H9 (cell line): Measurements from ENCODE around the gene CAMTA1. TPM values are rescaled to one million over a fixed set of nuclear protein-coding genes. Genes with fewer than 3 reads are reported as not detected.

ENCODE experiments used
- DNase-seq: peaks from one replicate; pipeline ENCODE4 v3.0.0-alpha.2; 2017
- H2AFZ ChIP-seq: one replicate; pipeline ENCODE4 v1.6.1; 2013; ENCODE audit warnings: mild to moderate bottlenecking, low read length, control low read depth, moderate library complexity
- H2AK5ac ChIP-seq: 2 replicates; pipeline ENCODE4 v1.6.1; 2013; ENCODE audit warnings: low read length, control low read depth, mixed read lengths; ENCODE audit not compliant: insufficient read length
- H2BK120ac ChIP-seq: one replicate; pipeline ENCODE4 v1.6.1; 2013; ENCODE audit warnings: low read depth, mild to moderate bottlenecking, low read length, control low read depth, inconsistent platforms; ENCODE audit not compliant: poor library complexity, severe bottlenecking
- H2BK12ac ChIP-seq: 2 replicates; pipeline ENCODE4 v1.6.1; 2013; ENCODE audit warnings: low read length, control low read depth, mixed read lengths, low read depth; ENCODE audit not compliant: insufficient read length
- H2BK15ac ChIP-seq: 2 replicates; pipeline ENCODE4 v1.6.1; 2013; ENCODE audit warnings: low read depth, low read length, control low read depth
- H2BK20ac ChIP-seq: one replicate; pipeline ENCODE4 v1.6.1; 2013; ENCODE audit warnings: low read depth, mild to moderate bottlenecking, low read length, control low read depth, inconsistent platforms; ENCODE audit not compliant: poor library complexity, severe bottlenecking
- H2BK5ac ChIP-seq: 2 replicates; pipeline ENCODE4 v1.6.1; 2013; ENCODE audit warnings: low read length, control low read depth, mixed read lengths; ENCODE audit not compliant: insufficient read length
- H3K14ac ChIP-seq: 2 replicates; pipeline ENCODE4 v1.6.1; 2013; ENCODE audit warnings: low read length, control low read depth; ENCODE audit not compliant: insufficient read depth
- H3K18ac ChIP-seq: 2 replicates; pipeline ENCODE4 v1.6.1; 2013; ENCODE audit warnings: low read depth, mild to moderate bottlenecking, mixed read lengths, low read length, control low read depth; ENCODE audit not compliant: insufficient read length
- H3K23ac ChIP-seq: 2 replicates; pipeline ENCODE4 v1.6.1; 2013; ENCODE audit warnings: low read length, control low read depth, mixed read lengths, low read depth; ENCODE audit not compliant: insufficient read length
- H3K23me2 ChIP-seq: 2 replicates; pipeline ENCODE4 v1.6.1; 2013; ENCODE audit warnings: low read depth, mild to moderate bottlenecking, mixed read lengths, low read length, control low read depth; ENCODE audit not compliant: insufficient read length, poor library complexity, severe bottlenecking
- H3K27ac ChIP-seq: 2 replicates; pipeline ENCODE4 v1.5.1; 2013; ENCODE audit warnings: low read length, control low read depth, mixed read lengths, low read depth; ENCODE audit not compliant: insufficient read length
- H3K27me3 ChIP-seq: 2 replicates; pipeline ENCODE4 v1.6.1; 2013; ENCODE audit warnings: low read length, control low read depth, inconsistent platforms; ENCODE audit not compliant: insufficient read depth
- H3K4ac ChIP-seq: 2 replicates; pipeline ENCODE4 v1.6.1; 2013; ENCODE audit warnings: low read depth, mild to moderate bottlenecking, control low read depth, inconsistent platforms, low read length, moderate library complexity
- H3K4me1 ChIP-seq: 2 replicates; pipeline ENCODE4 v1.6.1; 2013; ENCODE audit warnings: low read length, control low read depth, inconsistent platforms; ENCODE audit not compliant: insufficient read depth
- H3K4me2 ChIP-seq: 2 replicates; pipeline ENCODE4 v1.6.1; 2013; ENCODE audit warnings: low read length, control low read depth, mixed read lengths; ENCODE audit not compliant: insufficient read length, insufficient read depth
- H3K56ac ChIP-seq: 2 replicates; pipeline ENCODE4 v1.6.1; 2013; ENCODE audit warnings: low read depth, mild to moderate bottlenecking, mixed read lengths, low read length, control low read depth; ENCODE audit not compliant: insufficient read length
- H3K79me1 ChIP-seq: 2 replicates; pipeline ENCODE4 v1.6.1; 2013; ENCODE audit warnings: low read depth, mild to moderate bottlenecking, moderate library complexity, low read length, control low read depth, inconsistent platforms; ENCODE audit not compliant: insufficient read depth, poor library complexity, severe bottlenecking
- H3K79me2 ChIP-seq: 2 replicates; pipeline ENCODE4 v1.6.1; 2013; ENCODE audit warnings: low read length, control low read depth, inconsistent platforms; ENCODE audit not compliant: insufficient read depth
- H3K9ac ChIP-seq: 2 replicates; pipeline ENCODE4 v1.6.1; 2013; ENCODE audit warnings: low read length, control low read depth, mixed read lengths; ENCODE audit not compliant: insufficient read length; ENCODE audit errors: extremely low read depth
- H3K9me3 ChIP-seq: one replicate; pipeline ENCODE4 v1.6.1; 2013; ENCODE audit warnings: low read depth, low read length, inconsistent platforms; ENCODE audit not compliant: control insufficient read depth
- H3T11ph ChIP-seq: one replicate; pipeline ENCODE4 v1.6.1; 2013; ENCODE audit warnings: mild to moderate bottlenecking, low read length, control low read depth, inconsistent platforms
- H4K20me1 ChIP-seq: one replicate; pipeline ENCODE4 v1.6.1; 2013; ENCODE audit not compliant: control insufficient read depth, insufficient read length, insufficient read depth
- H4K5ac ChIP-seq: 2 replicates; pipeline ENCODE4 v1.6.1; 2013; ENCODE audit warnings: low read depth, mild to moderate bottlenecking, mixed read lengths, low read length, control low read depth; ENCODE audit not compliant: insufficient read length
- H4K8ac ChIP-seq: replicated peaks from 2 replicates; pipeline ENCODE4 v1.6.1; 2013; ENCODE audit warnings: low read length, control low read depth, mixed read lengths, low read depth; ENCODE audit not compliant: insufficient read length
- H4K91ac ChIP-seq: 2 replicates; pipeline ENCODE4 v1.6.1; 2013; ENCODE audit warnings: low read depth, mild to moderate bottlenecking, moderate library complexity, mixed read lengths, low read length, control low read depth; ENCODE audit not compliant: insufficient read length
- H3K27ac Mint-ChIP-seq, 3 experiments: 2 replicates in 2 of 3; 3 replicates in 1 of 3; pipeline ENCODE4 v1.8.0; 2020 to 2021; ENCODE audit warnings: mixed read lengths in 3 of 3, mild to moderate bottlenecking in 1 of 3, moderate library complexity in 1 of 3
- H3K27me3 Mint-ChIP-seq: 2 replicates; pipeline ENCODE4 v1.8.0; 2021; ENCODE audit warnings: low read depth, mild to moderate bottlenecking, moderate library complexity, mixed read lengths
- H3K36me3 Mint-ChIP-seq, 3 experiments: 2 replicates in 2 of 3; 3 replicates in 1 of 3; pipeline ENCODE4 v1.8.0; 2020 to 2021; ENCODE audit warnings: low read depth in 3 of 3, mixed read lengths in 3 of 3; ENCODE audit not compliant: insufficient read depth in 1 of 3
- H3K4me1 Mint-ChIP-seq, 2 experiments: 2 replicates each; pipeline ENCODE4 v1.8.0; 2020; ENCODE audit warnings: mixed read lengths in 2 of 2
- H3K4me3 Mint-ChIP-seq, 2 experiments: 2 replicates in 1 of 2; 3 replicates in 1 of 2; pipeline ENCODE4 v1.8.0; 2020 to 2021; ENCODE audit warnings: mild to moderate bottlenecking in 2 of 2, mixed read lengths in 2 of 2, moderate library complexity in 1 of 2
- H3K9me3 Mint-ChIP-seq, 2 experiments: 2 replicates in 1 of 2; 3 replicates in 1 of 2; pipeline ENCODE4 v1.8.0; 2020; ENCODE audit warnings: mild to moderate bottlenecking in 2 of 2, mixed read lengths in 2 of 2, moderate library complexity in 1 of 2
- CTCF ChIP-seq: fragments of 200-600 bp; sonication (generic); conservative IDR thresholded peaks from 3 replicates; pipeline ENCODE4 v1.8.0; 2021; ENCODE audit warnings: antibody characterized with exemption, mild to moderate bottlenecking
- WGBS: extraction: QIAGEN DNeasy Blood & Tissue Kit; methylation state at CpG from one replicate; pipeline ENCODE4 v1.1.7; 2013; ENCODE audit warnings: missing lambda C conversion rate, low lambda C conversion rate, mixed read lengths; ENCODE audit not compliant: insufficient read length; ENCODE audit errors: extremely low coverage; 5-methylcytosine and 5-hydroxymethylcytosine counted together
- total RNA-seq: library from RNA; stranded (reverse); gene quantifications from 2 replicates; pipeline ENCODE4 v1.2.1, GENCODE V29; 2021

CAMTA1 gene
- total RNA-seq, 1 experiment from 2014 or later: 115 TPM

- no peaks in the 10 kb centered on the region for H3K79me1 ChIP-seq
- H3K27me3 Mint-ChIP-seq: no peaks in the 10 kb centered on the region
- H2BK20ac ChIP-seq: no peak overlapping the region
- no peak overlapping the region for H4K8ac ChIP-seq
- no peak overlapping the region for H2BK5ac ChIP-seq
- no peaks in the 10 kb centered on the region for H3K9me3 Mint-ChIP-seq
- no peaks in the 10 kb centered on the region for H3K4me1 ChIP-seq
- WGBS: no CpG with 5 or more reads among the region's 3 CpGs
- H3K23me2 ChIP-seq: no peaks in the 10 kb centered on the region
- no peak overlapping the region for H3K4me3 Mint-ChIP-seq
- no peak overlapping the region for H3T11ph ChIP-seq
- no peak overlapping the region for H3K27ac Mint-ChIP-seq
- DNase-seq: no peak
- H3K9ac ChIP-seq: no peak overlapping the region
- no peak overlapping the region for H4K91ac ChIP-seq
- H3K56ac ChIP-seq: no peak overlapping the region
- no peak overlapping the region for H3K23ac ChIP-seq
- H2BK12ac ChIP-seq: no peak overlapping the region
- H3K36me3 Mint-ChIP-seq: no peaks in the 10 kb centered on the region; a peak in 1 of 7 replicates
- peak; percentile 87 for TF ChIP-seq CTCF
- no peaks in the 10 kb centered on the region for H4K20me1 ChIP-seq
- H2AFZ ChIP-seq: no peak overlapping the region
- no peaks in the 10 kb centered on the region for H3K27me3 ChIP-seq
- H3K79me2 ChIP-seq: no peaks in the 10 kb centered on the region
- H2BK15ac ChIP-seq: no peak overlapping the region
- peaks cover 4 to 5% of the 10 kb centered on the region in 2 experiments; a peak in 2 of 4 replicates for H3K4me1 Mint-ChIP-seq
- no peak overlapping the region for H2BK120ac ChIP-seq
- no peak overlapping the region for H4K5ac ChIP-seq
- no peak overlapping the region for H3K18ac ChIP-seq
- H3K4ac ChIP-seq: no peak overlapping the region
- H2AK5ac ChIP-seq: no peak overlapping the region
- no peak overlapping the region for H3K4me2 ChIP-seq
- no peaks in the 10 kb centered on the region for H3K9me3 ChIP-seq
- no peak overlapping the region for H3K27ac ChIP-seq
- H3K14ac ChIP-seq: no peak overlapping the region
Observed at GRCh38 chr1:6889875-6890480, 104.7 kb downstream of the CAMTA1 start.
